ENCODE measurements around the gene OR8K1. TPM values are rescaled to one million over a fixed set of nuclear protein-coding genes. Genes with fewer than 3 reads are reported as not detected.

Gene OR8K1
- polyA plus RNA-seq (2013): not detected in 2 replicates

GRCh38 chr11:56345739-56346138, at the start of gene OR8K1:
Gene OR8K1 (plus strand): TSS chr11:56346039. CDS start chr11:56346039, 0 bp downstream.
- H2AK5ac ChIP-seq (ENCODE audit: low read length): no peak within 1 kb of the TSS
- no peaks in the 10 kb centered on the region for H3K27me3 ChIP-seq (ENCODE audit: insufficient read depth, low read length)
- no peak within 1 kb of the TSS for H3K4me3 ChIP-seq (ENCODE audit: low read depth, low read length)
- H3K36me3 ChIP-seq (ENCODE audit: control insufficient read depth in 1 of 2, insufficient read depth in 2 of 2, low read length in 2 of 2): no peaks in the 10 kb centered on the region
- no CpG with 5 or more reads among the region's 1 CpG for WGBS (ENCODE audit: extremely low coverage, insufficient coverage, insufficient read length)
- no peak within 1 kb of the TSS for H3K18ac ChIP-seq (ENCODE audit: low read length)
- no peak within 1 kb of the TSS for H3K9ac ChIP-seq (ENCODE audit: low read length)
- no peaks in the 10 kb centered on the region for H3K4me1 ChIP-seq (ENCODE audit: control insufficient read depth in 1 of 2, insufficient read depth in 2 of 2, low read length in 2 of 2)
- H3K14ac ChIP-seq (ENCODE audit: low read length): no peak within 1 kb of the TSS
- DNase-seq: no peak
- no peak within 1 kb of the TSS for H4K12ac ChIP-seq (ENCODE audit: low read depth, low read length)
- H4K8ac ChIP-seq (ENCODE audit: low read depth, low read length): no peak within 1 kb of the TSS
- H3K4me2 ChIP-seq (ENCODE audit: low read length): no peak within 1 kb of the TSS
- H3K4ac ChIP-seq (ENCODE audit: low read depth, low read length): no peak within 1 kb of the TSS
- H4K91ac ChIP-seq (ENCODE audit: low read depth, low read length): no peak within 1 kb of the TSS
- H3K27ac ChIP-seq (ENCODE audit: low read depth, low read length): no peak within 1 kb of the TSS
- H2BK5ac ChIP-seq (ENCODE audit: low read depth, low read length, poor library complexity): no peak within 1 kb of the TSS
- no peaks in the 10 kb centered on the region for H3K79me2 ChIP-seq (ENCODE audit: control insufficient read depth, insufficient read depth, low read length, poor library complexity)
- H2BK12ac ChIP-seq (ENCODE audit: low read length): no peak within 1 kb of the TSS
- no peaks in the 10 kb centered on the region for H3K9me3 ChIP-seq (ENCODE audit: insufficient read depth, low read depth, low read length)
- no peak within 1 kb of the TSS for H2AFZ ChIP-seq (ENCODE audit: insufficient read depth, low read length, poor library complexity)
- no peak within 1 kb of the TSS for H2BK120ac ChIP-seq (ENCODE audit: insufficient read depth, low read length, poor library complexity)
- H3K79me1 ChIP-seq (ENCODE audit: low read length): no peaks in the 10 kb centered on the region
- H3K23ac ChIP-seq (ENCODE audit: low read length): no peak within 1 kb of the TSS

DNA sequence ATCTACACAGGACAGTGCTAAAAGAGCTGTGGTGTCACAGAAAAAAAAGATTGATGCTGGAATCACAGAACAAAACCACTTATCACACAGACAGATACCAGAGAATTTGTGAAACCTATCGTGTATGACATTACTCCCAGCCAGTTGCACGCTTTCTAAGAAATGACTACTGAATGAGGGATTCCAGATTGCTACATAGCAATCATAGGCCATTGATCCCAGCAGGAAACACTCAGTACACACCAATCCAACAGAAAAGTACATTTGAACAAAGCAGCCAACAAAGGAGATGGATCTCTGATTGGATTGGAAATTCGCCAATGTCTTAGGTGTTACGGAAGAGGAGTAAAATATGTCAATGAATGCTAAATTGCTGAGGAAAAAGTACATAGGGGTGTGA, 48.9 kb upstream of the OR8K1 start:
- H2AK5ac ChIP-seq (ENCODE audit: low read length): no peak overlapping the region
- no peaks in the 10 kb centered on the region for H3K27me3 ChIP-seq (ENCODE audit: insufficient read depth, low read length)
- no peaks in the 10 kb centered on the region for H3K36me3 ChIP-seq (ENCODE audit: control insufficient read depth in 1 of 2, insufficient read depth in 2 of 2, low read length in 2 of 2)
- no peak overlapping the region for H3K4me2 ChIP-seq (ENCODE audit: low read length)
- H3K9me3 ChIP-seq (ENCODE audit: insufficient read depth, low read depth, low read length): no peaks in the 10 kb centered on the region
- no peak overlapping the region for H2BK12ac ChIP-seq (ENCODE audit: low read length)
- no peak overlapping the region for H4K8ac ChIP-seq (ENCODE audit: low read depth, low read length)
- no peaks in the 10 kb centered on the region for H3K4me1 ChIP-seq (ENCODE audit: control insufficient read depth in 1 of 2, insufficient read depth in 2 of 2, low read length in 2 of 2)
- no peak overlapping the region for H3K27ac ChIP-seq (ENCODE audit: low read depth, low read length)
- DNase-seq: no peak
- no peak overlapping the region for H3K9ac ChIP-seq (ENCODE audit: low read length)
- H4K12ac ChIP-seq (ENCODE audit: low read depth, low read length): no peak overlapping the region
- H3K79me2 ChIP-seq (ENCODE audit: control insufficient read depth, insufficient read depth, low read length, poor library complexity): no peaks in the 10 kb centered on the region
- no peaks in the 10 kb centered on the region for H3K79me1 ChIP-seq (ENCODE audit: low read length)
- H2BK5ac ChIP-seq (ENCODE audit: low read depth, low read length, poor library complexity): no peak overlapping the region
- no peak overlapping the region for H4K91ac ChIP-seq (ENCODE audit: low read depth, low read length)
- H3K4ac ChIP-seq (ENCODE audit: low read depth, low read length): no peak overlapping the region
- H3K14ac ChIP-seq (ENCODE audit: low read length): no peak overlapping the region
- WGBS (ENCODE audit: extremely low coverage, insufficient coverage, insufficient read length): no CpG with 5 or more reads among the region's 4 CpGs
- no peak overlapping the region for H3K23ac ChIP-seq (ENCODE audit: low read length)
- H2AFZ ChIP-seq (ENCODE audit: insufficient read depth, low read length, poor library complexity): no peak overlapping the region
- H3K4me3 ChIP-seq (ENCODE audit: low read depth, low read length): no peak overlapping the region
- no peak overlapping the region for H3K18ac ChIP-seq (ENCODE audit: low read length)
- H2BK120ac ChIP-seq (ENCODE audit: insufficient read depth, low read length, poor library complexity): no peak overlapping the region

- H3K9ac ChIP-seq (ENCODE audit: low read length): peak overlapping the region; percentile 33
- no peak overlapping the region for H4K8ac ChIP-seq (ENCODE audit: low read depth, low read length)
- no peak overlapping the region for H3K23ac ChIP-seq (ENCODE audit: low read length)
- H2AFZ ChIP-seq (ENCODE audit: insufficient read depth, low read length, poor library complexity): no peak overlapping the region
- H2AK5ac ChIP-seq (ENCODE audit: low read length): no peak overlapping the region
- no peak overlapping the region for H4K91ac ChIP-seq (ENCODE audit: low read depth, low read length)
- H3K79me1 ChIP-seq (ENCODE audit: low read length): no peaks in the 10 kb centered on the region
- H3K4me1 ChIP-seq (ENCODE audit: control insufficient read depth in 1 of 2, insufficient read depth in 2 of 2, low read length in 2 of 2): no peaks in the 10 kb centered on the region
- no peak for DNase-seq
- no peak overlapping the region for H2BK120ac ChIP-seq (ENCODE audit: insufficient read depth, low read length, poor library complexity)
- no peak overlapping the region for H3K14ac ChIP-seq (ENCODE audit: low read length)
- no peak overlapping the region for H2BK5ac ChIP-seq (ENCODE audit: low read depth, low read length, poor library complexity)
- H3K18ac ChIP-seq (ENCODE audit: low read length): no peak overlapping the region
- no peaks in the 10 kb centered on the region for H3K27me3 ChIP-seq (ENCODE audit: insufficient read depth, low read length)
- no peak overlapping the region for H3K4ac ChIP-seq (ENCODE audit: low read depth, low read length)
- no peaks in the 10 kb centered on the region for H3K79me2 ChIP-seq (ENCODE audit: control insufficient read depth, insufficient read depth, low read length, poor library complexity)
- no peaks in the 10 kb centered on the region for H3K36me3 ChIP-seq (ENCODE audit: control insufficient read depth in 1 of 2, insufficient read depth in 2 of 2, low read length in 2 of 2)
- H3K4me2 ChIP-seq (ENCODE audit: low read length): no peak overlapping the region
- H2BK12ac ChIP-seq (ENCODE audit: low read length): no peak overlapping the region
- H3K9me3 ChIP-seq (ENCODE audit: insufficient read depth, low read depth, low read length): peaks cover 6% of the 10 kb centered on the region
- peak overlapping the region; percentile 49 for H3K4me3 ChIP-seq (ENCODE audit: low read depth, low read length)
- H4K12ac ChIP-seq (ENCODE audit: low read depth, low read length): no peak overlapping the region
- no CpG with 5 or more reads among the region's 3 CpGs for WGBS (ENCODE audit: extremely low coverage, insufficient coverage, insufficient read length)
- no peak overlapping the region for H3K27ac ChIP-seq (ENCODE audit: low read depth, low read length)
Observed at GRCh38 chr11:56307836-56308235, 38.0 kb upstream of the OR8K1 start.

DNA sequence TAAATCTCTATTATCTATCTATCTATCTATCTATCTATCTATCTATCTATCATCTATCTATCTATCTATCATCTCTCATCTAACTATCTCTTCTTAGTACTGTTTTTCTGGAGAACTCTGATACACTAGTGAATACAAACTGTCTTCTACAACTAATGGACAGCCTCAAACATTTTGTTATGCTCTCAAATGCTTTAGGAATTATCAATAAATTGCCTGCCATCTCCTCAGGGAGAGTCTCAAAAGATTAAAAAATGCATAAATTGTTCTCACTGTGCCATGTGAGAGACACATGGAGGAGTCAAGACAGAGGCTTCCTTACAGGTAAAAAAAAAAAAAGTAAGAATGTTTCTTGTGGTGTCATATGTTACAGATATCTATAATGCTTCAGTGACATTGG, 31.0 kb upstream of the OR8K1 start, which contains the start of gene OR8K3:
OR8K3 (plus strand) TSS at position 301 of the 400 bp plus-strand sequence. CDS start 3,163 bp downstream, outside the sequence.
- Histone ChIP-seq H3K14ac (ENCODE audit: low read length) (no peak within 1 kb of the TSS), H4K91ac (ENCODE audit: low read depth, low read length) (no peak within 1 kb of the TSS), H3K79me1 (ENCODE audit: low read length) (no peaks in the 10 kb centered on the region), H2BK5ac (ENCODE audit: low read depth, low read length, poor library complexity) (no peak within 1 kb of the TSS), H2AK5ac (ENCODE audit: low read length) (no peak within 1 kb of the TSS), H3K18ac (ENCODE audit: low read length) (no peak within 1 kb of the TSS), H3K27ac (ENCODE audit: low read depth, low read length) (no peak within 1 kb of the TSS), H3K23ac (ENCODE audit: low read length) (no peak within 1 kb of the TSS), H3K4ac (ENCODE audit: low read depth, low read length) (no peak within 1 kb of the TSS), H3K4me1 (ENCODE audit: control insufficient read depth in 1 of 2, insufficient read depth in 2 of 2, low read length in 2 of 2) (no peaks in the 10 kb centered on the region), H2BK12ac (ENCODE audit: low read length) (no peak within 1 kb of the TSS), H3K4me2 (ENCODE audit: low read length) (no peak within 1 kb of the TSS), H3K36me3 (ENCODE audit: control insufficient read depth in 1 of 2, insufficient read depth in 2 of 2, low read length in 2 of 2) (no peaks in the 10 kb centered on the region), H4K8ac (ENCODE audit: low read depth, low read length) (no peak within 1 kb of the TSS), H3K9me3 (ENCODE audit: insufficient read depth, low read depth, low read length) (no peaks in the 10 kb centered on the region), H3K9ac (ENCODE audit: low read length) (no peak within 1 kb of the TSS), H2AFZ (ENCODE audit: insufficient read depth, low read length, poor library complexity) (no peak within 1 kb of the TSS), H3K27me3 (ENCODE audit: insufficient read depth, low read length) (no peaks in the 10 kb centered on the region), H2BK120ac (ENCODE audit: insufficient read depth, low read length, poor library complexity) (no peak within 1 kb of the TSS), H3K4me3 (ENCODE audit: low read depth, low read length) (no peak within 1 kb of the TSS), H3K79me2 (ENCODE audit: control insufficient read depth, insufficient read depth, low read length, poor library complexity) (no peaks in the 10 kb centered on the region), H4K12ac (ENCODE audit: low read depth, low read length) (no peak within 1 kb of the TSS)
- no peak for DNase-seq
